ENCODE results near the gene KHDRBS1.
"Not testable (repeated sequence)": the region's sequence is repeated elsewhere in the genome, so short reads cannot be mapped to it uniquely, and the experiment has no call there.

Gene KHDRBS1

GRCh38 chr1:31995263-31995662 lies 18.4 kb upstream of the KHDRBS1 start:
- no peak for TF ChIP-seq CTCF (conservative IDR thresholded peaks at IDR 0.05; ENCODE audit: low read length)
- H3K4me3 ChIP-seq (ENCODE audit: low read length) = no peak overlapping the region
- no peak for DNase-seq (ENCODE audit: low read depth)

GRCh38 chr1:31996121-31996520 lies 17.5 kb upstream of the KHDRBS1 start:
- not testable (repeated sequence) for H3K4me3 ChIP-seq (ENCODE audit: low read length); DNase-seq (ENCODE audit: low read depth)

DNA sequence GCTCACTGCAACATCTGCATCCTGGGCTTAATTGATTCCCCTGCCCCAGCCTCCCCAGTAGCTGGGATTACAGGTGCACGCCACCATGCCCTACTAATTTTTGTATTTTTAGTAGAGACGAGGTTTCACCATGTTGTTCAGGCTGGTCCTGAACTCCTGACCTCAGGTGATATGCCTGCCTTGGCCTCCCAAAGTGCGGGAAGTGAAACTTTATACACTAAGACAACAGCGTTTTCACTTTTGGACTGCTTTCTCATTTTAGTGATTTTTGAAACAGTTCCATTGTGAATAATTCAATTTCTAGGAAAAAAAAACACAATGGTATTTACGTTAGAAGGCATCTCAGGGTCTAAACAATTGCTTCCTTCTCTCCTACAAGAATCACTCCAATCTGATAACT lies 11.8 kb upstream of the KHDRBS1 start:
- no peak for DNase-seq (ENCODE audit: low read depth)
- no peak overlapping the region for H3K4me3 ChIP-seq (ENCODE audit: low read length)
- TF ChIP-seq CTCF (conservative IDR thresholded peaks at IDR 0.05; ENCODE audit: low read length) = no peak

DNA sequence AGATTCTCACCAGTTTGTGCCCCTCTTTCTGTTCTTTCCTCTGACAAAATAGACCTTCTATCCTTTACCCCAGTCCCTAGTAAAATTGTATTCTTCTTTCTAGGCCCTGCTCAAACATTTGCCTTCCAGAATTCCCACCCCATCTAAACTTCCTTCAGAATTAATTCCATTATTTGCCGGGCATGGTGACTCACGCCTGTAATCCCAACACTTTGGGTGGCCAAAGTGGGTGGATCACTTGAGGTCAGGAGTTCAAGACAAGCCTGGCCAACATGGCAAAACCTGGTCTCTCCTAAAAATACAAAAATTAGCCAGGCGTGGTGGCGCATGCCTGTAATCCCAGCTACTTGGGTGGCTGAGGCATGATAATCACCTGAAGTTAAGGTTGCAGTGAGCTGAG lies 11.4 kb upstream of the KHDRBS1 start:
- not testable (repeated sequence) for H3K4me3 ChIP-seq (ENCODE audit: low read length); DNase-seq (ENCODE audit: low read depth)

GRCh38 chr1:32005522-32005921 lies 8.1 kb upstream of the KHDRBS1 start:
- no peak for TF ChIP-seq CTCF (conservative IDR thresholded peaks at IDR 0.05; ENCODE audit: low read length)
- no peak for DNase-seq (ENCODE audit: low read depth)
- H3K4me3 ChIP-seq (ENCODE audit: low read length) = no peak overlapping the region

DNA sequence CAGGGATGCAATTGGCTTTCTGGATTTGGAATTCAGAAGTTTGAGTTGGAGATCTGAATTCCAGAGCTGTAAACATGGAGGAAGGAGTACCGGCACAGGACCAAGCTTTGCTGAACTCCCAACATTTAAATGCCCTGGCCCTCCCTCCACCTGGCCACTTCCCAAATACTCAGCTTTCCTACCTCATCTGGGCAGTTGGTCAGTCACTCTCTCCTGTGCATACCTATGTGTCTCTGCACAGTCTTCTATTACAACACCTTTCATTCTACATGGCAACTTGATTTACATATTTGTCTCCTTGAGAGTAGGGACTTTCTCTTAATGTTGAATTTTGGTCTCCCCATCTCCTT lies 6.1 kb upstream of the KHDRBS1 start:
- no peak for TF ChIP-seq CTCF (conservative IDR thresholded peaks at IDR 0.05; ENCODE audit: low read length)
- DNase-seq (ENCODE audit: low read depth) = no peak

GRCh38 chr1:32010246-32010645 lies 3.4 kb upstream of the KHDRBS1 start:
- TF ChIP-seq CTCF (conservative IDR thresholded peaks at IDR 0.05; ENCODE audit: low read length) = no peak

More for the DNA sequence above, 6.1 kb upstream of the KHDRBS1 start:
- H3K4me3 ChIP-seq (ENCODE audit: low read length) = no peak overlapping the region

GRCh38 chr1:32012709-32013385 lies 821 bp upstream of the KHDRBS1 start:
- no peak for DNase-seq (ENCODE audit: low read depth)
- peak overlapping the region; percentile 75 for H3K4me3 ChIP-seq (ENCODE audit: low read length)
- TF ChIP-seq CTCF (conservative IDR thresholded peaks at IDR 0.05; ENCODE audit: low read length) = no peak

More at GRCh38 chr1:32010246-32010645, 3.4 kb upstream of the KHDRBS1 start:
- H3K4me3 ChIP-seq (ENCODE audit: low read length) = no peak overlapping the region
- no peak for DNase-seq (ENCODE audit: low read depth)

Measured in AG10803 (cell line).